Uterus (tissue), 4 donors: ENCODE data around the gene TMEM125. TPM values are rescaled to one million over a fixed set of nuclear protein-coding genes. Genes with fewer than 3 reads are reported as not detected.

Experiments
- DNase-seq, 2 donors: peaks; one replicate each; pipeline ENCODE4 v3.0.0-alpha.2; 2019 to 2020
- H3K27ac ChIP-seq, 2 donors: fragments of 200-600 bp; sonication (generic); 1 replicate in 1 of 2; 2 replicates in 1 of 2; pipeline ENCODE4 v1.5.1; 2016 to 2018
- H3K27me3 ChIP-seq, 2 donors: fragments of 200-600 bp; sonication (generic); one replicate each; pipeline ENCODE4 v1.5.1; 2018 to 2019; ENCODE audit warnings: control low read depth in 1 of 2
- H3K36me3 ChIP-seq, 2 donors: fragments of 200-600 bp; sonication (generic); one replicate each; pipeline ENCODE4 v1.5.1; 2019; ENCODE audit warnings: control low read depth in 1 of 2
- H3K4me1 ChIP-seq, 2 donors: fragments of 200-600 bp; sonication (generic); one replicate each; pipeline ENCODE4 v1.5.1; 2018 to 2019; ENCODE audit warnings: control low read depth in 1 of 2
- H3K4me3 ChIP-seq, 2 donors: fragments of 200-600 bp; sonication (generic); 1 replicate in 1 of 2; 2 replicates in 1 of 2; pipeline ENCODE4 v1.5.1; 2018 to 2019; ENCODE audit warnings: mild to moderate bottlenecking in 1 of 2
- H3K9me3 ChIP-seq, 2 donors: fragments of 200-600 bp; sonication (generic); one replicate each; pipeline ENCODE4 v1.5.1; 2019; ENCODE audit warnings: control low read depth in 1 of 2
- POLR2A ChIP-seq, 2 donors: fragments of 450-650 bp; IDR thresholded peaks; one replicate each; pipeline ENCODE4 v1.6.1; 2016; ENCODE audit warnings: antibody characterized with exemption in 2 of 2, mild to moderate bottlenecking in 1 of 2, moderate library complexity in 1 of 2
- intact Hi-C: fragments of 100-400 bp; cut with DNase I; formaldehyde crosslinking; loops from one replicate; pipeline ENCODE4 v1.15.1; 2023; ENCODE audit warnings: low total_unique reads
- total RNA-seq, 4 donors: library from RNA; depleted of rRNA in 3 of 4; stranded (reverse); fragments of >200 nt in 3 of 4; gene quantifications; one replicate each; pipeline versions ENCODE4 v1.1.0 to v1.2.4, GENCODE V29; 2014 to 2023
- TF ChIP-seq, protein P1 (sequence below), 4 experiments: fragments of 200-600 bp in 2 of 4; fragments of 450-650 bp in 2 of 4; sonication (generic) in 2 of 4; IDR thresholded peaks; one replicate each; pipeline ENCODE4 v1.5.1; 2016 to 2019; ENCODE audit warnings: antibody characterized with exemption in 4 of 4, mild to moderate bottlenecking in 2 of 4, moderate library complexity in 1 of 4
- donor health status: DM: yes; HTN: yes; CAD: no.

TMEM125 gene
- total RNA-seq, 4 donors from 2014 or later: 0.55 to 3.6 TPM; not detected in 2

GRCh38 chr1:43270421-43271095, 775 bp downstream of the TMEM125 start:
- no peak overlapping the region for H3K27ac ChIP-seq
- intact Hi-C loops: no loop called here

DNA sequence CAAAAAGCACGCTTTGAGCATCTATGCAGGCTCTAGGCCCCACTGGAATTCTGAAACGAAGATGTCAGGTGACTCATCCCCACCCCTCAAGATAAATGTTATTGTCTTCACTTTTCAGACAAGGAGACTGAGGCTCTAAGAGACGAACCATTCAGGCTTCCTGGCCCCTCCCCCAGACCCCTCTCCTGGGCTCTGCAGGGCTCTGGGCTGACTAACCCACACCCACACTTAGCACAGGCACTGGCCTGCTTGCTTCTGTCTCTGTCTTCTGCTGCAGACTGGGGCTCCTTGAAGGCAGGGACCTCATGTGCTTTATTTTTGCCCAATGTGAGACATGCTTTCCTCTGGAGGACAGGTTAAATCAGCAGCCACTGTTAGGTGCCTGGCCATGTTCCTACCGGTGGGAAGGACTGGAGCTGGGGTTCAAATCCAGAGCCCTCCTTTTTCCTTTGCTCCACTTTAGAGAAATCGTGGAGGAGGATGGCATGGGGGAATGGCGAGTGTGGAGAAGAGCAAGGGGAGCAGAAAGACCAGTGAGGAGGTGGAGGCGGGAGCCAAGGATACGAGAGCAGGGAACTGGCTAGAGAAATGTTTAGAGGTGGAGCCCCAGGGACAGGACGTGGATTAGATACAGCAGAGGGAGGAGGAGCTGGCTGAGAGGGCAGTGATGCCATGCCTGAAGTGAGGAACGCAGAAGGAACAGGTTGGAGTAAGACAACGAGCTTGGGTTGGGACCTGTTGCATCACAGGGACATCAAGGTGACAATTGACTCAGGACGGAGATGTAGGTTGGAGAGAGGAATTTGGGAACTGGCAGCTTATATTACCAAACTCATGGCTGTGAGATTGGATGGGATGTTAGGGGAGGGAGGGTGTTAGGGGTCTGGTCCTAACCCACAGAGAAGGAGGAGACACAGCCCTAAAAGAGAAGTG, 1.7 kb downstream of the TMEM125 start:
- Histone ChIP-seq H3K4me1 (no peaks in the 10 kb centered on the region), H3K4me3 (no peak overlapping the region), H3K27me3 (no peaks in the 10 kb centered on the region), H3K9me3 (no peaks in the 10 kb centered on the region), H3K27ac (no peak overlapping the region), H3K36me3 (no peaks in the 10 kb centered on the region)
- intact Hi-C loops: no loop called here
- DNase-seq: no peak
- TF ChIP-seq POLR2A (IDR thresholded peaks at IDR 0.05): no peak
- TF ChIP-seq, protein P1, sequence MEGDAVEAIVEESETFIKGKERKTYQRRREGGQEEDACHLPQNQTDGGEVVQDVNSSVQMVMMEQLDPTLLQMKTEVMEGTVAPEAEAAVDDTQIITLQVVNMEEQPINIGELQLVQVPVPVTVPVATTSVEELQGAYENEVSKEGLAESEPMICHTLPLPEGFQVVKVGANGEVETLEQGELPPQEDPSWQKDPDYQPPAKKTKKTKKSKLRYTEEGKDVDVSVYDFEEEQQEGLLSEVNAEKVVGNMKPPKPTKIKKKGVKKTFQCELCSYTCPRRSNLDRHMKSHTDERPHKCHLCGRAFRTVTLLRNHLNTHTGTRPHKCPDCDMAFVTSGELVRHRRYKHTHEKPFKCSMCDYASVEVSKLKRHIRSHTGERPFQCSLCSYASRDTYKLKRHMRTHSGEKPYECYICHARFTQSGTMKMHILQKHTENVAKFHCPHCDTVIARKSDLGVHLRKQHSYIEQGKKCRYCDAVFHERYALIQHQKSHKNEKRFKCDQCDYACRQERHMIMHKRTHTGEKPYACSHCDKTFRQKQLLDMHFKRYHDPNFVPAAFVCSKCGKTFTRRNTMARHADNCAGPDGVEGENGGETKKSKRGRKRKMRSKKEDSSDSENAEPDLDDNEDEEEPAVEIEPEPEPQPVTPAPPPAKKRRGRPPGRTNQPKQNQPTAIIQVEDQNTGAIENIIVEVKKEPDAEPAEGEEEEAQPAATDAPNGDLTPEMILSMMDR (IDR thresholded peaks at IDR 0.05): no peak

More at GRCh38 chr1:43270421-43271095, 775 bp downstream of the TMEM125 start:
- no peak for DNase-seq
- Histone ChIP-seq H3K4me1 (no peaks in the 10 kb centered on the region), H3K27me3 (no peaks in the 10 kb centered on the region), H3K9me3 (no peaks in the 10 kb centered on the region), H3K36me3 (no peaks in the 10 kb centered on the region), H3K4me3 (no peak overlapping the region)
- peak in 1 of 2 donors; percentile 34 for TF ChIP-seq POLR2A (IDR thresholded peaks at IDR 0.05)
- TF ChIP-seq, protein P1 (IDR thresholded peaks at IDR 0.05): no peak

- Histone ChIP-seq H3K4me1 (no peaks in the 10 kb centered on the region), H3K27ac (no peak overlapping the region), H3K27me3 (no peaks in the 10 kb centered on the region), H3K4me3 (no peak overlapping the region), H3K9me3 (no peaks in the 10 kb centered on the region), H3K36me3 (no peaks in the 10 kb centered on the region)
- intact Hi-C loops: no loop called here
- no peak for TF ChIP-seq POLR2A (IDR thresholded peaks at IDR 0.05)
- TF ChIP-seq, protein P1 (IDR thresholded peaks at IDR 0.05): no peak
- DNase-seq: no peak
These were observed 2.4 kb downstream of the TMEM125 start for GRCh38 chr1:43272161-43272560.

DNA sequence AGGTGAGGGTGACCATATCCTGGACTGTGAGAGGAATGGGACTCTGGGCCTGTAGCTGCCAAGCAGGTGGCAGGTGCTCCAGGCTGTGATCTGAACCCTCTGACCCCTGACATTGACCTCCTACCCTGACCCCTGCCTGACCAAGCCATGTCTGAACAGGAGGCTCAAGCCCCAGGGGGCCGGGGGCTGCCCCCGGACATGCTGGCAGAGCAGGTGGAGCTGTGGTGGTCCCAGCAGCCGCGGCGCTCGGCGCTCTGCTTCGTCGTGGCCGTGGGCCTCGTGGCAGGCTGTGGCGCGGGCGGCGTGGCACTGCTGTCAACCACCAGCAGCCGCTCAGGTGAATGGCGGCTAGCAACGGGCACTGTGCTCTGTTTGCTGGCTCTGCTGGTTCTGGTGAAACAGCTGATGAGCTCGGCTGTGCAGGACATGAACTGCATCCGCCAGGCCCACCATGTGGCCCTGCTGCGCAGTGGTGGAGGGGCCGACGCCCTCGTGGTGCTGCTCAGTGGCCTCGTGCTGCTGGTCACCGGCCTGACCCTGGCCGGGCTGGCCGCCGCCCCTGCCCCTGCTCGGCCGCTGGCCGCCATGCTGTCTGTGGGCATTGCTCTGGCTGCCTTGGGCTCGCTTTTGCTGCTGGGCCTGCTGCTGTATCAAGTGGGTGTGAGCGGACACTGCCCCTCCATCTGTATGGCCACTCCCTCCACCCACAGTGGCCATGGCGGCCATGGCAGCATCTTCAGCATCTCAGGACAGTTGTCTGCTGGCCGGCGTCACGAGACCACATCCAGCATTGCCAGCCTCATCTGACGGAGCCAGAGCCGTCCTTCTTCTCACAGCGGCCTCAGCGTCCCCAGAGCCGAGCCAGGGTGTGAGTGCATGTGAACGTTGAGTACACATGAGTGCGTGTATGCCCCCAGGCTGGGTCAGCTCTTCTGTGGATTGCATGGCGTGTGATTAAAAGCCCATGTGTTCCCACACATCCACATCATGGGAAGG, 3.1 kb downstream of the TMEM125 start:
- TF ChIP-seq, protein P1 (IDR thresholded peaks at IDR 0.05): no peak
- TF ChIP-seq POLR2A (IDR thresholded peaks at IDR 0.05): no peak
- no peak overlapping the region for H3K4me3 ChIP-seq
- intact Hi-C loops: no loop called here
- no peaks in the 10 kb centered on the region for H3K36me3 ChIP-seq
- DNase-seq: no peak
- no peaks in the 10 kb centered on the region for H3K27me3 ChIP-seq
- H3K9me3 ChIP-seq: no peaks in the 10 kb centered on the region
- no peaks in the 10 kb centered on the region for H3K4me1 ChIP-seq
- H3K27ac ChIP-seq: no peak overlapping the region
